HG03571 (cell line): ENCODE measurements around the gene PPM1D.
"Not testable (repeated sequence)": the region's sequence is repeated elsewhere in the genome, so short reads cannot be mapped to it uniquely, and the experiment has no call there.

Experiments used
- ATAC-seq: cut with Tn5 transposase; IDR thresholded peaks from one replicate; pipeline ENCODE4 v1.9.1; 2021; ENCODE audit not compliant: unreplicated experiment

Gene PPM1D

GRCh38 chr17:60599620-60600489, at the start of gene PPM1D:
Gene PPM1D, plus strand, starts transcription at chr17:60600193. Its CDS starts 222 bp downstream, at chr17:60600415.
- peak; percentile 91 for ATAC-seq

- not testable (repeated sequence) for ATAC-seq
Observed at GRCh38 chr17:60552255-60552654, 47.7 kb upstream of the PPM1D start.

GRCh38 chr17:60554377-60554788, 45.6 kb upstream of the PPM1D start:
- no peak for ATAC-seq

- ATAC-seq: no peak
Observed at GRCh38 chr17:60555786-60556185, 44.2 kb upstream of the PPM1D start.

GRCh38 chr17:60557805-60558204, 42.2 kb upstream of the PPM1D start:
- no peak for ATAC-seq

GRCh38 chr17:60559659-60559994, 40.4 kb upstream of the PPM1D start:
- ATAC-seq: no peak

GRCh38 chr17:60559995-60560859, 39.8 kb upstream of the PPM1D start:
- ATAC-seq: no peak

- no peak for ATAC-seq
Observed at GRCh38 chr17:60560860-60561257, 39.1 kb upstream of the PPM1D start.

GRCh38 chr17:60562421-60562820, 37.6 kb upstream of the PPM1D start:
- ATAC-seq: no peak

GRCh38 chr17:60563743-60564142, 36.2 kb upstream of the PPM1D start:
- no peak for ATAC-seq

- ATAC-seq: no peak
Observed at GRCh38 chr17:60565233-60565632, 34.8 kb upstream of the PPM1D start.

GRCh38 chr17:60573236-60574051, 26.5 kb upstream of the PPM1D start:
- ATAC-seq: no peak

GRCh38 chr17:60577147-60577915, 22.7 kb upstream of the PPM1D start:
- no peak for ATAC-seq

GRCh38 chr17:60579090-60579489, 20.9 kb upstream of the PPM1D start:
- ATAC-seq: no peak

- ATAC-seq: no peak
Observed at GRCh38 chr17:60579551-60579950, 20.4 kb upstream of the PPM1D start.

- ATAC-seq: no peak
Observed at GRCh38 chr17:60583008-60583407, 17.0 kb upstream of the PPM1D start.

- ATAC-seq: no peak
Observed at GRCh38 chr17:60585887-60586286, 14.1 kb upstream of the PPM1D start.

GRCh38 chr17:60586288-60586974, 13.6 kb upstream of the PPM1D start:
- no peak for ATAC-seq

- ATAC-seq: no peak
Observed at GRCh38 chr17:60590070-60590469, 9.9 kb upstream of the PPM1D start.

- ATAC-seq: no peak
Observed at GRCh38 chr17:60592750-60593149, 7.2 kb upstream of the PPM1D start.
